SK-N-SH (cell line): ENCODE measurements around the gene GOLGA8B. TPM values are rescaled to one million over a fixed set of nuclear protein-coding genes. Genes with fewer than 3 reads are reported as not detected.
"Not testable (repeated sequence)": the region's sequence is repeated elsewhere in the genome, so short reads cannot be mapped to it uniquely, and the experiment has no call there.

Source experiments
- CTCF ChIA-PET: fragments of 300-600, 350-600 bp; formaldehyde crosslinking; extraction: SDS; loops from one replicate; lab custom pipeline; 2021; lab: Yijun Ruan, JAX
- POLR2A ChIA-PET: fragments of 350-600 bp; sonication (Branson Sonifier 250); formaldehyde crosslinking; extraction: SDS; loops from one replicate; lab custom pipeline; 2020; ENCODE audit warnings: antibody characterized with exemption, inconsistent platforms; lab: Yijun Ruan, JAX
- DNase-seq: peaks from one replicate; pipeline ENCODE4 v3.0.0; 2012
- H2AFZ ChIP-seq: fragments of 200-600 bp; sonication (generic); 2 replicates; pipeline ENCODE4 v1.8.1; 2016; ENCODE audit warnings: antibody characterized with exemption, mild to moderate bottlenecking, low read depth
- H3F3A ChIP-seq: fragments of 200-600 bp; sonication (generic); replicated peaks from 2 replicates; pipeline ENCODE3; 2016; ENCODE audit warnings: antibody characterized with exemption, mild to moderate bottlenecking; ENCODE audit not compliant: insufficient read depth
- H3K27ac ChIP-seq, 2 experiments: fragments of 200-500 bp in 1 of 2; fragments of 200-600 bp in 1 of 2; sonication (Bioruptor generic) in 1 of 2; sonication (generic), shearing (Covaris generic) in 1 of 2; 2 replicates each; pipeline versions ENCODE4 v1.5.1 to v1.6.1; 2014 to 2016; ENCODE audit warnings: low read depth in 2 of 2, inconsistent platforms in 1 of 2, low read length in 1 of 2, mild to moderate bottlenecking in 1 of 2, mixed read lengths in 1 of 2
- H3K27me3 ChIP-seq: fragments of 200-600 bp; sonication (generic), shearing (Covaris generic); 2 replicates; pipeline ENCODE4 v1.6.1; 2016; ENCODE audit warnings: mixed run types; ENCODE audit not compliant: insufficient read depth
- H3K36me3 ChIP-seq, 2 experiments: fragments of 200-500 bp in 1 of 2; fragments of 200-600 bp in 1 of 2; sonication (Bioruptor generic) in 1 of 2; sonication (generic) in 1 of 2; replicated peaks in 1 of 2; 2 replicates each; pipeline versions ENCODE3 to v1.5.1; 2014 to 2016; ENCODE audit warnings: low read length in 1 of 2, mild to moderate bottlenecking in 1 of 2; ENCODE audit not compliant: insufficient read depth in 2 of 2, control insufficient read depth in 1 of 2
- H3K4me1 ChIP-seq, 2 experiments: fragments of 200-500 bp in 1 of 2; fragments of 200-600 bp in 1 of 2; sonication (Bioruptor generic) in 1 of 2; sonication (generic), shearing (Covaris generic) in 1 of 2; 2 replicates each; pipeline versions ENCODE4 v1.5.1 to v1.6.1; 2014 to 2016; ENCODE audit warnings: low read depth in 1 of 2, low read length in 1 of 2, mixed run types in 1 of 2; ENCODE audit not compliant: insufficient read depth in 2 of 2, control insufficient read depth in 1 of 2
- H3K4me2 ChIP-seq: fragments of 200-600 bp; sonication (generic), shearing (Covaris generic); 2 replicates; pipeline ENCODE4 v1.6.1; 2017; ENCODE audit warnings: mixed run types
- H3K4me3 ChIP-seq, 2 experiments: fragments of 200-500 bp in 1 of 2; fragments of 200-600 bp in 1 of 2; sonication (Bioruptor generic) in 1 of 2; sonication (generic), shearing (Covaris generic) in 1 of 2; 2 replicates each; pipeline versions ENCODE4 v1.5.1 to v1.8.1; 2014 to 2016; ENCODE audit warnings: low read depth in 2 of 2, inconsistent platforms in 1 of 2, low read length in 1 of 2, mild to moderate bottlenecking in 1 of 2, mixed read lengths in 1 of 2, moderate library complexity in 1 of 2
- H3K79me2 ChIP-seq: fragments of 200-600 bp; sonication (generic); 2 replicates; pipeline ENCODE4 v1.8.1; 2017; ENCODE audit warnings: mild to moderate bottlenecking; ENCODE audit not compliant: insufficient read depth
- H3K9ac ChIP-seq: fragments of 200-600 bp; sonication (generic); 2 replicates; pipeline ENCODE4 v1.6.1; 2017; ENCODE audit warnings: mixed run types
- H3K9me2 ChIP-seq: fragments of 200-600 bp; sonication (generic); 2 replicates; pipeline ENCODE4 v1.6.1; 2017; ENCODE audit warnings: mixed run types
- H3K9me3 ChIP-seq: fragments of 200-600 bp; sonication (generic); 2 replicates; pipeline ENCODE4 v1.6.1; 2017; ENCODE audit warnings: mixed run types, mild to moderate bottlenecking, moderate library complexity
- H4K20me1 ChIP-seq: fragments of 200-600 bp; sonication (generic); 2 replicates; pipeline ENCODE4 v1.6.1; 2017; ENCODE audit warnings: mild to moderate bottlenecking, mixed run types; ENCODE audit not compliant: insufficient read depth
- EZH2phosphoT487 ChIP-seq: fragments of 200-600 bp; sonication (generic); IDR thresholded peaks from 2 replicates; pipeline ENCODE4 v1.6.1; 2017; ENCODE audit warnings: low read depth, mixed run types, mild to moderate bottlenecking, antibody characterized with exemption, moderate library complexity, borderline replicate concordance
- FOSL2 ChIP-seq: IDR thresholded peaks from 2 replicates; pipeline ENCODE4 v1.4.0; 2012; ENCODE audit warnings: low read depth, mild to moderate bottlenecking, moderate library complexity, borderline replicate concordance
- JUND ChIP-seq: IDR thresholded peaks from 2 replicates; pipeline ENCODE4 v1.4.0; 2012
- MEF2A ChIP-seq: IDR thresholded peaks from 2 replicates; pipeline ENCODE4 v1.4.0; 2012; ENCODE audit warnings: low read depth, borderline replicate concordance
- NRF1 ChIP-seq: IDR thresholded peaks from 2 replicates; pipeline ENCODE4 v1.6.1; 2012; ENCODE audit warnings: low read depth, mild to moderate bottlenecking, low read length
- POLR2AphosphoS5 ChIP-seq: IDR thresholded peaks from 2 replicates; pipeline ENCODE4 v1.6.1; 2012; ENCODE audit warnings: low read depth, low read length
- RAD21 ChIP-seq: IDR thresholded peaks from 2 replicates; pipeline ENCODE4 v1.6.1; 2012; ENCODE audit warnings: mild to moderate bottlenecking, low read length
- RCOR1 ChIP-seq: fragments of 150-350 bp; IDR thresholded peaks from 2 replicates; pipeline ENCODE4 v1.6.1; 2017; ENCODE audit warnings: antibody characterized with exemption, low read length
- REST ChIP-seq: IDR thresholded peaks from 2 replicates; pipeline ENCODE4 v1.6.1; 2012; ENCODE audit warnings: mild to moderate bottlenecking, low read depth, low read length, moderate library complexity
- RFX5 ChIP-seq: IDR thresholded peaks from 2 replicates; pipeline ENCODE4 v1.6.1; 2012; ENCODE audit warnings: mild to moderate bottlenecking, improper control_type of control experiment, low read length
- RXRA ChIP-seq: IDR thresholded peaks from 2 replicates; pipeline ENCODE4 v1.4.0; 2012; ENCODE audit warnings: low read depth, mild to moderate bottlenecking, borderline replicate concordance
- SIN3A ChIP-seq: IDR thresholded peaks from 2 replicates; pipeline ENCODE4 v1.6.1; 2012; ENCODE audit warnings: low read depth, mild to moderate bottlenecking, low read length, moderate library complexity, borderline replicate concordance
- TAF1 ChIP-seq: IDR thresholded peaks from 2 replicates; pipeline ENCODE4 v1.6.1; 2012; ENCODE audit warnings: low read depth, mild to moderate bottlenecking, low read length, moderate library complexity, borderline replicate concordance
- TEAD4 ChIP-seq: IDR thresholded peaks from 2 replicates; pipeline ENCODE4 v1.4.0; 2012; ENCODE audit warnings: mild to moderate bottlenecking, borderline replicate concordance; ENCODE audit not compliant: insufficient read depth
- WGBS: methylation state at CpG from one replicate; pipeline ENCODE4 v1.1.6; 2017; ENCODE audit warnings: low lambda C conversion rate; 5-methylcytosine and 5-hydroxymethylcytosine counted together
- polyA plus RNA-seq, 3 experiments: library from polyadenylated mRNA; depleted of rRNA; stranded (reverse); fragments of >200 nt; gene quantifications; 2 replicates each; pipeline ENCODE4 v1.2.3, GENCODE V29; 2012
- TF ChIP-seq, protein P1 (sequence below): IDR thresholded peaks from 2 replicates; pipeline ENCODE4; 2012
- TF ChIP-seq, protein P2 (sequence below): fragments of 200-600 bp; sonication (generic); IDR thresholded peaks from 2 replicates; pipeline ENCODE4 v1.6.1; 2017; ENCODE audit warnings: antibody characterized with exemption, mild to moderate bottlenecking, moderate library complexity

Gene GOLGA8B
- polyA plus RNA-seq, 1 of the 3 experiments (the other 2 are of a cell fraction), result 96.6 TPM

GRCh38 chr15:34581043-34581365 is 2.4 kb downstream of the GOLGA8B start:
- H3K9me2 ChIP-seq, result no peaks in the 10 kb centered on the region
- no peaks in the 10 kb centered on the region for H3K9me3 ChIP-seq
- WGBS, result 95% methylated on average over 5 of the region's 9 CpGs
- no peak for TF ChIP-seq TEAD4
- TF ChIP-seq RCOR1, result no peak
- no peak for TF ChIP-seq JUND
- TF ChIP-seq FOSL2, result no peak
- no peak for TF ChIP-seq EZH2phosphoT487
- no peak for TF ChIP-seq MEF2A
- no peak for TF ChIP-seq REST
- no peak for TF ChIP-seq NRF1
- TF ChIP-seq RFX5, result no peak
- no peak for TF ChIP-seq SIN3A
- no peak for TF ChIP-seq RAD21
- TF ChIP-seq, protein P1, sequence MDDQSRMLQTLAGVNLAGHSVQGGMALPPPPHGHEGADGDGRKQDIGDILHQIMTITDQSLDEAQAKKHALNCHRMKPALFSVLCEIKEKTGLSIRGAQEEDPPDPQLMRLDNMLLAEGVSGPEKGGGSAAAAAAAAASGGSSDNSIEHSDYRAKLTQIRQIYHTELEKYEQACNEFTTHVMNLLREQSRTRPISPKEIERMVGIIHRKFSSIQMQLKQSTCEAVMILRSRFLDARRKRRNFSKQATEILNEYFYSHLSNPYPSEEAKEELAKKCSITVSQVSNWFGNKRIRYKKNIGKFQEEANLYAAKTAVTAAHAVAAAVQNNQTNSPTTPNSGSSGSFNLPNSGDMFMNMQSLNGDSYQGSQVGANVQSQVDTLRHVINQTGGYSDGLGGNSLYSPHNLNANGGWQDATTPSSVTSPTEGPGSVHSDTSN, result no peak
- TF ChIP-seq TAF1, result no peak
- no peak for TF ChIP-seq RXRA
- TF ChIP-seq, protein P2, sequence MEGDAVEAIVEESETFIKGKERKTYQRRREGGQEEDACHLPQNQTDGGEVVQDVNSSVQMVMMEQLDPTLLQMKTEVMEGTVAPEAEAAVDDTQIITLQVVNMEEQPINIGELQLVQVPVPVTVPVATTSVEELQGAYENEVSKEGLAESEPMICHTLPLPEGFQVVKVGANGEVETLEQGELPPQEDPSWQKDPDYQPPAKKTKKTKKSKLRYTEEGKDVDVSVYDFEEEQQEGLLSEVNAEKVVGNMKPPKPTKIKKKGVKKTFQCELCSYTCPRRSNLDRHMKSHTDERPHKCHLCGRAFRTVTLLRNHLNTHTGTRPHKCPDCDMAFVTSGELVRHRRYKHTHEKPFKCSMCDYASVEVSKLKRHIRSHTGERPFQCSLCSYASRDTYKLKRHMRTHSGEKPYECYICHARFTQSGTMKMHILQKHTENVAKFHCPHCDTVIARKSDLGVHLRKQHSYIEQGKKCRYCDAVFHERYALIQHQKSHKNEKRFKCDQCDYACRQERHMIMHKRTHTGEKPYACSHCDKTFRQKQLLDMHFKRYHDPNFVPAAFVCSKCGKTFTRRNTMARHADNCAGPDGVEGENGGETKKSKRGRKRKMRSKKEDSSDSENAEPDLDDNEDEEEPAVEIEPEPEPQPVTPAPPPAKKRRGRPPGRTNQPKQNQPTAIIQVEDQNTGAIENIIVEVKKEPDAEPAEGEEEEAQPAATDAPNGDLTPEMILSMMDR, result no peak
- no peak for TF ChIP-seq POLR2AphosphoS5
- no peaks in the 10 kb centered on the region for H3K27me3 ChIP-seq
- H3F3A ChIP-seq, result peaks cover 4% of the 10 kb centered on the region
- ChIA-PET POLR2A (no interaction called here), CTCF (interaction anchor here (0.6 kb wide), 1 partner anchor 447 kb away, joined by 3 read pairs; no protein-coding TSS in a partner anchor)
- H4K20me1 ChIP-seq, result 0 out of 2 replicates have a peak, but pooled peaks cover 9% of the 10 kb centered on the region
- no peak overlapping the region for H3K4me3 ChIP-seq
- peaks cover 34% of the 10 kb centered on the region for H3K79me2 ChIP-seq
- H2AFZ ChIP-seq, result no peak overlapping the region
- no peak overlapping the region for H3K9ac ChIP-seq
- no peak overlapping the region for H3K4me2 ChIP-seq
- no peak for DNase-seq
- no peaks in the 10 kb centered on the region for H3K36me3 ChIP-seq
- no peak overlapping the region for H3K27ac ChIP-seq
- H3K4me1 ChIP-seq, result peaks cover 0 to 24% of the 10 kb centered on the region in 2 experiments; a peak in 1 of 4 replicates

DNA sequence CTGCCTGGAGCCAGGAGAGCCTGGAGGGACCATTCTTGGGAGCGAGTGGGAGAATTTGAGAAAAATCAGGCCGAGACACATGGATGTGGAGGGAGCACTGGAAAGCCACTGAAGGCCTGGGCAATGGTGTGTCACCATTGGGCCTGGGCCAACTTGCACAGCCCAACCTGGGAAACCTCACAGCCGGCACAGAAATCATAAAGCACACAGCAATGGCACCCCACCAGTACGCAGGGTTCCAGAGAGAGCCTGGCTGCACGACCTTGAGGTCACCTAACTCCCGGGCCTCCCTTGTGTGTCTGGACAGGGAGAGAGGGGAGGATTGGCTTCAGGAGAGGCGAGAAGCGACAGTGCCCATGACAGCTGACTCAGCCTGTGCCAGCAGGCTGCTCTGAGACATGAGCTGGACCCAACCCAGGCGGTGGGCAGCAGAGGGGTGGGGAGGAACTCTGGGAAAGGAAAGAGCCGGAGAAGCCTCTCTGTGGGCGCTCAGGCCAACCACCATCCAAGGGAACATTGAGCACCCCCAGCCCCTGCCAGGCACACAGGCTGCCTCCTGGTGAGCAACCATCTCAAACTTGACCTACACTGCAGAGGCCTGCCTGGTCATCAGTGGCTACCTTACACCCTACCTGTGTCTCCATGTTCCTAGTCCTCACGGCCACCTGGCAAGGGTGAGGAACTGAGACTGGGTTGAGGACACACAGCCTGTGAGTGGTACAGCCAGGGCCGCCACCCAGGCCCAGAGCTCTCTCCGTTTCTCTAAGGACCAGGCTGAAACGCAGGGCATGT is 3.0 kb downstream of the GOLGA8B start:
- H3K9me3 ChIP-seq, H3K4me3 ChIP-seq, H3K36me3 ChIP-seq, H3K27me3 ChIP-seq, H2AFZ ChIP-seq, H3K27ac ChIP-seq, H3K9me2 ChIP-seq, H3K9ac ChIP-seq, H4K20me1 ChIP-seq, DNase-seq, H3K4me2 ChIP-seq, POLR2A ChIA-PET, H3F3A ChIP-seq: not testable (repeated sequence)
- CTCF ChIA-PET, result interaction anchor here (0.6 kb wide), 1 partner anchor 446 kb away, joined by 3 read pairs; no protein-coding TSS in a partner anchor
- H3K4me1 ChIP-seq, result peaks cover 0 to 24% of the 10 kb centered on the region in 2 experiments; a peak in 1 of 4 replicates
- WGBS, result 88% methylated on average over 5 of the region's 15 CpGs
- H3K79me2 ChIP-seq, result peaks cover 34% of the 10 kb centered on the region
